Activated CD4-positive, alpha-beta T cell treated with anti-CD3 and anti-CD28 coated beads, Interleukin-2, amount 50 U/mL, for 1 hour (primary cell): ENCODE data around the gene DOCK9.

Source experiments
- DNase-seq: peaks from one replicate; pipeline ENCODE4 v3.0.0-alpha.2; 2020

Gene DOCK9

GRCh38 chr13:98997011-98997730 lies 19.3 kb upstream of the DOCK9 start:
- no peak for DNase-seq

DNA sequence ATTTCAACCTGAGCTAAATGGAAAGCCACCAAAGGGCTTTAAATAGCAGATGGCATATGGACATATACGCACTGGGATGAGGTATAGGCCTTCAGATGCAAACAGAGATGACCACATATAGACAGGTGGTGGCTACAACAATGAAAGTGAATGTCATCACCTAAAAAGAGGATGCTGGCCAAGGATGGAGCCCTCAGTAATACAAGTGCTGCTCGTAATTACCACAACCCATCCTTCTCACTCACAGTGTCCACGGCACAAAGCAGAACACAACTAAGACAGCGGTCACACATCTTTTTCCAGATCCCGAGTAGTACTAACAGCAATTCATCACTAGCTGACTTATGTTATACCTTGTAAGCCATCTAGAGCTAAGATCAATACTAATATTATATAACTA lies 18.2 kb upstream of the DOCK9 start:
- DNase-seq: no peak

DNA sequence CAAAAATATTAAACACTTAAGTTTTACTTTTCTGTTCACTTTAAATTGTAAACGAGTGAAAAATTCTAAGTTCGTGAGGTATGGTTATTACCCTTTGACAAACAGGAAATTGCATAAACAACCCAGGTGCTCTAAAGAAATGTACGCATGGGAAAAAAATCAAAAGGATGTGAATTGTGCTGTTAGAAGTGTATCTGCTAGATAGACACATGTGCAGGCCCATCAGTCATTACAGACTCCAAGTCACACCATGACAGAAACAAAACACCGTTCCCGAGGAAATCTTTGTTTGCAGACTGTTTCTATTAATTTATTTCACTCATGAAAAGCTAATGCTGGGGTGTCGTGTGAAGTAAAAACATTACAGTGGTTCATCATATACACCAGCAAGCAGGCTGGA lies 17.0 kb upstream of the DOCK9 start:
- DNase-seq: no peak

DNA sequence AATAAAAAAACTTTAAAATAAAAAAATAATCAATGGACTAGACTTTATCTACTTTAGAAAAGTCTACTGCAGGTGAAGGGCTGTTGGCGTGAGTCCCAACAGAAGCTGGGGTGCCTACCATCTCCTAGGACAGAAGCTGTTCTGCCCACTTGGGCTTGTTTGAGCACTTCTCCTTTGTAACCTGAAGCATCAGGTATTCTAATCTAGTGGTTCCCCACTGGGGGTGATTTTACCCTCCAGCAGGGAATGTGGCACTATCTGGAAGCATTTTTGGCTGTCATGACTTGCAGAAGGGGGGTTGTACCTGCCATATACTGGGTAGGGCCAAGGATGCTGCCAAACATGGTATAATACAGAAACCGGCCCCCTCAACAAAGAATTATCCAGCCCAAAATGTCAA lies 16.2 kb upstream of the DOCK9 start:
- DNase-seq: no peak

GRCh38 chr13:98992355-98992754 lies 14.5 kb upstream of the DOCK9 start:
- DNase-seq: no peak

GRCh38 chr13:98990701-98991100 lies 12.8 kb upstream of the DOCK9 start:
- DNase-seq: no peak

- no peak for DNase-seq
Observed at GRCh38 chr13:98989469-98990235, 11.8 kb upstream of the DOCK9 start.

DNA sequence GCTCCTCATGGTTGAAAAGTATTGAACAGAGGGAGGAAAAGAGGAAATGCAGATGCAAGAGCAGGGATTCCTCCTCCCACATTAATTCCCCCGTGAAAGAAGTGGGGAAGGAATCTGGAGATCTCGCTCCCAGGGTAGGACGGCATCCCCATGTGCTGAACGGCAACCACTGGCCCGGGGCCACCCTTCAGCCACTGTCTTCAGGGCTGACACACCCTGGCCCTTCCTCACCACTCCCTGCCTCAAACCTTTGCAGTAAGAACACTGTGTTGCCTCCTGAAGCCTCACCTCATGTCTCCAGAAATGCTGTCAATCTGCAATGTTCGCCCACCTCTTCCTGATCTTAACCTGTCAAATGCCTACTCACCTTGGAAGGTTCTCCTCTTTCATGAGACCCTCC lies 10.9 kb upstream of the DOCK9 start:
- DNase-seq: no peak

DNA sequence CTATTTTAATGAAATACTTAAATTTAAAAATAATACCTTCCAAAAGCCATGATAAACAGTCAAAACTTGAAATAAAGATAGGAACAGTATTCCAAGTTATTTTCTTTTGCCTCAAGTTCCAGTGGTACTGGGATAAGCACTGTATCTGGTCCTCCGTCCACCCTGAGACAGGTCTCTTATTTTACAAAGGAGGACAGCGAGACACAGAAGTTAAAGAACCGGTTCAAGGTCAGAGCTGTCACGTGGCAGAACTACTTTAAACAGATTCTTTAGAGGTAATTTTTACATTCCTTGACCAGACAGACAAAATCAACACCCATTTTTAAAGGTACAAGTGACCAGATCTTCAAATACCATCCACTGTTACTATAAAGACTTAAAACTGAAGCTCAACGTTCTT lies 10.4 kb upstream of the DOCK9 start:
- DNase-seq: no peak

GRCh38 chr13:98987275-98987674 lies 9.4 kb upstream of the DOCK9 start:
- no peak for DNase-seq

DNA sequence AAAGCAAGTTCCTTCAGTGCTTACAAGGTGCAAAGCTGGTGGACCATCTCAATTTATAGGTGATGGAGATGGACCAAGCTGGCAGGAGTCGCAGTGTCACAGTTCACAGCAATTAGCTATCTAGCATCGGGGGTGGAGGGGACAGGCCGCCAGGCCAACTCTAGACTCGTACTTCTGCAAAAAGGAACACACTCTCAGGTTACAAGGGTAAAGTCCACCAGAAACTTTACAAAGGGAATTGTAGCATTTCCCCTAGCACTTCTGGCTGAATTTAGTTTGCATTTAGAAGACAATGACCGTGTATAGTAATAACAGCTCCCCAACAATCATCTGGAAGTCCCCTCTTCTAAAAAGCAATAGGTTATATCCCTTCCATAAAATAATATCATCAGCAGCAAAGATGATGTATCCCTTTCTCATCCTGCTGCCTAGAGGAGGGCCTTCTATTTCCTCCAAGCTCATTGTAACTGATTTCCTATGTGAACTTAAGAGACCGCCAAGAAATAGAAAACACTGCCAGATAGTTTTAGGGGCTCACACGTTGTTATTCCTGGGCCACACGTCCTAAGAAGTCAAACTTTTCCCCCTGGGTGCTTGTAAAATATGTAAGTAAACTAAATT lies 8.5 kb upstream of the DOCK9 start:
- DNase-seq: no peak

DNA sequence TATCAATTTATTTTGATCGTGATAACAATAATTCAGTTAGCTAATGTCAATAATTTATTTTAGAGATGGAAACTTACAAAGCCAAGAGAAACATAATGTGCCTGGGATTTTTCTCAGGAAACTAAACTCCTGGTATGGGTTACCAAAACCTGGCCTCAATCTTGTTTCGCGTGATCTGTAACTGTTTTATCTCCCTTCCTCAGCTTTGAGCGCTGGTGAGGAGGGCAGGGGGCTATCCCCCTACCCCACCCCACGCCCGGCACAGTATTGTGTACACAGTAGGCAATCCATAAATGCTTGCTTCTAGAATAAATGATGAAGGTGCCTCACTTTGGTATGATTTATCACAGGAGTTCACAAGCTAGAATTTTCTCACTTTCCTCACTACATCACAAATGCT lies 7.7 kb upstream of the DOCK9 start:
- DNase-seq: no peak

DNA sequence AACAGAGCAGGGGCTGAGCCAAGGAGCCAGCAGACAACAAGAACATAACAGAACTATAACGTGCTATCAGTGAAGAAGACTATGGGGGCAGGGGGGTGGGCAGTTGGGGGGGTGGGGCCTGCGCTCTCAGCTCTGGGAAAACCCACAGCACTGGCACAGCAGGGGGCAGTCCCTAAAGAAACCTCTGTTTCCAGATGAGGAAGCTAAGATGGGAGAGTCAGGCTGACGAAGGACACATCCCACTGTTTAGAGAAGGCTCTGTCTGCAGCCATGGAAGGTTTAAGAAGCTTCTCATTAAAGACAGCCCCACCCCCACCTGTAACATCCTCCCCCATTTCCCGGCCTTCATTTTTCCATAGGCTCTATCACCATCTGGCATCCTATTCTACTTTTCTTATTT lies 7.1 kb upstream of the DOCK9 start:
- DNase-seq: no peak

DNA sequence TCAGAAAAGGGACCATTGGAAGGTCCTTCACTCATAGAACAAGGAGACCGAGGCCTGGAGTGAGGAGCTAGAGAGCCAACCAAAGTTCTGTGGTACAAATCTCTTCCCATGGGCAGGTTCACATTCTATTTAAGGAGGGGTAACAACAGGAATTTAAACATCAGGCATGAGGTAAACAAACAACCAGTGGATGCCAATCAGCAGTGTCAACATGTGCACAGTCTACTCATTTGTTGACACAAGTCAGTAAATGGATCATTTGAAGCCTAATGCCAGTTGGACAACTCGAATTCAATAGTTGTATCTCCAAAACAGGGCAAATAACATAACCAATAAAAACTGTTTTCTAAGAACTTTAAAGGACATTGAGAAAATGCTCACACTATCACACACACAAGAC lies 6.3 kb upstream of the DOCK9 start:
- DNase-seq: no peak

GRCh38 chr13:98983182-98983581 lies 5.3 kb upstream of the DOCK9 start:
- no peak for DNase-seq

DNA sequence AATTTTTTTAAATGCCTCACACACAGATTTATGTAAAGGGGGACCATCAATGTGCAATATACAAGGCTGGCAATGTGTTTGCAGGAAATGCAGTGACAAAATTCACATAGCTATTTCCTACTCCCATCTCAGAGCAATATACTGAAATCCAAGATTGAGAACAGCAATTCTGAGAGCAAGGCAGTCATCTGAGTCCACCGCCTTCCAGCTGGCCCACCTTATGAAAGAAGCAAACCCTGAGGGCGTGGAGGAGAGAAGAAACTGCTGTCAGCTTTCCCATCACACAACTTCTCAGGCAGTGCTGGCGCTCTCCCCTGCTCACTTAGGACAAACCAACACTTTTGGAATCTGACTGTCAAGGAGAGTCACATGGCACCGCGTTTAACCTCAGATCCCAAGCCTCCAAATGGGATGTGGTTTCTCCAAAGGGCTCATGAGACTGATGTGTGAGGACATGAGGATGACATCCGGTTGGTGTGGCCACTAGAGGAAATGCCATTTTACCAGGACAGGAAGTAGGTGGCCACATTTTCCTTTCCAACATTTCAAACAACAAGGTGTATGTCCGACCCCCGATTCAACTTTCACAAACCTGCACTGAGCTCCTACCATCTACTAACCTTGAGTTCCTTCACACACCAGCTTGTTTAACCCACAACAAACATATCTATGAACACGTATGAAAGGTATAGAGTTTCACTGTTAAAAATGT lies 3.7 kb upstream of the DOCK9 start:
- DNase-seq: no peak

GRCh38 chr13:98979012-98979660 lies 1.3 kb upstream of the DOCK9 start:
- DNase-seq: no peak

GRCh38 chr13:98978280-98978679 lies 416 bp upstream of the DOCK9 start:
- no peak for DNase-seq

DNA sequence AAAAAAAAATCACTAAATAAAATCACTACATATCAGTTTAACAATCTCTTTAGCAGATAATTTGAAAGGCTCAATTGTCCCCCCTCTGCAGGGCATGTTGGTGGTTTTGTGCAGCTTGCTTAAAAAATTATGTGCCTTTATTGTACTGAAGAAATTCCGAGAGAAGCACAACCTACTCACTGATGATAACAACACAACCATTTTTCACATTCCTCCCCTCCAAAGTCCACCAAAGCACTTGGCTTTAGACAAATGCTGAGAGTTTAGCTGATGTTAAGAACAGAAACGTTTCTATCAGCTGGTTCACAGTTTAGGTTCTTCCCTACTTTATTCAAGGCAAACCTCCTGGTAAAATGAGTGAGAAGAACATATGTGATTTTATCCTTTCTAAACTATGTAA lies 923 bp downstream of the DOCK9 start:
- no peak for DNase-seq

GRCh38 chr13:98976338-98976737 lies 1.5 kb downstream of the DOCK9 start:
- DNase-seq: no peak

- DNase-seq: no peak
Observed at GRCh38 chr13:98975822-98976261, 2.0 kb downstream of the DOCK9 start.

DNA sequence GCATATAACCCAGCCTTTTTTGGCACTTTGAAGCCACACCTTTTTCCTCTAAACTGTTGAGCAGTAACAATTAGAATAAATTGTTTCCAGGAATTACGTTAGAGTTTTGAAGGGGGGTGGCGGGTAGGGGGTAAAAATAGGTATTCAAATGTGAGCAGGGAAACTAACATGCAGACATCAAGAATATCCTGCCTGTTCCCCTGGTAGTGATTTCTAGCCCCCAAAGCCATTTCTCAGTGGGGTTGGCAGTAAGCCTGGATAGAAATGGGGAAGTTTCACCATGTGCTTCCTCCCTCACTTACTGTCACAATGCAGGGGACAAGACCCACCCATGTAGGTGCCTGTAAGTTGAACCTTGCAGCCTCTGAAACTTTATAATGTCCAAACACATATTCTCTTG lies 3.8 kb downstream of the DOCK9 start:
- DNase-seq: no peak

DNA sequence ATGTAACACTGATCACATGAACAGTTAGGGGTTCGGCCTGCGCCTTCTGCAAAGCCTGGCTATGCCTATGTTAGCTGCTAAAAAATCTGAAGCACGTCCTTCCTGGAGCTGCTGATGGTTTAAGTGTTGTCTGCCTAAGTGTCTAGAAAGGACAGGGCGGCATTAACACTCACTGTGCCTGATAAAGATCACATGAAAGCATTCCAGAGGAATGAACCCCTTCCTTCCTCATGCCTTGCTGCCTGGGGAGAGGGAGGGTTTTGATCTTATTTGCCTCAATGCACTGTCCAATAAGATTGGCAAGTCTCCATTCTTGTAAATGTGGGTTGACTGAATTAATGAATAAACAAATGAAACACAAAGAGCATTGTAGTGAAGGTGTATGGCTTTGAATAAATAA lies 5.2 kb downstream of the DOCK9 start:
- no peak for DNase-seq
